Parathyroid adenoma (tissue), 2 donors: ENCODE data around the gene SEPTIN5.

Source experiments
- H2AFZ ChIP-seq: fragments of 300-600 bp; sonication (generic); one replicate; pipeline ENCODE4 v1.7.0; 2017; ENCODE audit warnings: antibody characterized with exemption, mild to moderate bottlenecking
- H3K27ac ChIP-seq: fragments of 300-600 bp; sonication (generic); one replicate; pipeline ENCODE4 v1.7.0; 2017
- H3K27me3 ChIP-seq: fragments of 300-600 bp; sonication (generic); one replicate; pipeline ENCODE4 v1.7.0; 2017; ENCODE audit warnings: low read length; ENCODE audit not compliant: control insufficient read depth, insufficient read depth
- H3K36me3 ChIP-seq: fragments of 300-600 bp; sonication (generic); one replicate; pipeline ENCODE4 v1.7.0; 2017; ENCODE audit warnings: low read length; ENCODE audit not compliant: control insufficient read depth, insufficient read depth
- H3K4me1 ChIP-seq: fragments of 300-600 bp; sonication (generic); one replicate; pipeline ENCODE4 v1.7.0; 2017; ENCODE audit warnings: control low read depth
- H3K4me2 ChIP-seq: fragments of 300-600 bp; sonication (generic); one replicate; pipeline ENCODE4 v1.7.0; 2017; ENCODE audit warnings: low read length
- H3K4me3 ChIP-seq: fragments of 300-600 bp; sonication (generic); one replicate; pipeline ENCODE4 v1.7.0; 2017; ENCODE audit warnings: low read depth, low read length
- H3K79me2 ChIP-seq: fragments of 300-600 bp; sonication (generic); one replicate; pipeline ENCODE4 v1.7.0; 2017; ENCODE audit warnings: control low read depth
- H3K9ac ChIP-seq: fragments of 300-600 bp; sonication (generic); one replicate; pipeline ENCODE4 v1.7.0; 2017; ENCODE audit warnings: mild to moderate bottlenecking
- H3K9me3 ChIP-seq: fragments of 300-600 bp; sonication (generic); one replicate; pipeline ENCODE4 v1.7.0; 2017; ENCODE audit warnings: low read length; ENCODE audit not compliant: control insufficient read depth
- TF ChIP-seq, protein P1 (sequence below): fragments of 300-600 bp; sonication (generic); IDR thresholded peaks from one replicate; pipeline ENCODE4 v1.7.0; 2017; ENCODE audit warnings: antibody characterized with exemption, mild to moderate bottlenecking
- donor health status: primary hyperparathyroidism.

Gene SEPTIN5

GRCh38 chr22:19739911-19740449 lies 25.7 kb downstream of the SEPTIN5 start:
- no peak overlapping the region for H3K9ac ChIP-seq
- H3K27me3 ChIP-seq = no peaks in the 10 kb centered on the region
- no peaks in the 10 kb centered on the region for H3K9me3 ChIP-seq
- no peak overlapping the region for H2AFZ ChIP-seq
- H3K36me3 ChIP-seq = no peaks in the 10 kb centered on the region
- no peak overlapping the region for H3K4me3 ChIP-seq
- no peaks in the 10 kb centered on the region for H3K79me2 ChIP-seq
- H3K4me1 ChIP-seq = no peaks in the 10 kb centered on the region
- TF ChIP-seq, protein P1, sequence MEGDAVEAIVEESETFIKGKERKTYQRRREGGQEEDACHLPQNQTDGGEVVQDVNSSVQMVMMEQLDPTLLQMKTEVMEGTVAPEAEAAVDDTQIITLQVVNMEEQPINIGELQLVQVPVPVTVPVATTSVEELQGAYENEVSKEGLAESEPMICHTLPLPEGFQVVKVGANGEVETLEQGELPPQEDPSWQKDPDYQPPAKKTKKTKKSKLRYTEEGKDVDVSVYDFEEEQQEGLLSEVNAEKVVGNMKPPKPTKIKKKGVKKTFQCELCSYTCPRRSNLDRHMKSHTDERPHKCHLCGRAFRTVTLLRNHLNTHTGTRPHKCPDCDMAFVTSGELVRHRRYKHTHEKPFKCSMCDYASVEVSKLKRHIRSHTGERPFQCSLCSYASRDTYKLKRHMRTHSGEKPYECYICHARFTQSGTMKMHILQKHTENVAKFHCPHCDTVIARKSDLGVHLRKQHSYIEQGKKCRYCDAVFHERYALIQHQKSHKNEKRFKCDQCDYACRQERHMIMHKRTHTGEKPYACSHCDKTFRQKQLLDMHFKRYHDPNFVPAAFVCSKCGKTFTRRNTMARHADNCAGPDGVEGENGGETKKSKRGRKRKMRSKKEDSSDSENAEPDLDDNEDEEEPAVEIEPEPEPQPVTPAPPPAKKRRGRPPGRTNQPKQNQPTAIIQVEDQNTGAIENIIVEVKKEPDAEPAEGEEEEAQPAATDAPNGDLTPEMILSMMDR = no peak
- H3K4me2 ChIP-seq = no peak overlapping the region
- no peak overlapping the region for H3K27ac ChIP-seq

DNA sequence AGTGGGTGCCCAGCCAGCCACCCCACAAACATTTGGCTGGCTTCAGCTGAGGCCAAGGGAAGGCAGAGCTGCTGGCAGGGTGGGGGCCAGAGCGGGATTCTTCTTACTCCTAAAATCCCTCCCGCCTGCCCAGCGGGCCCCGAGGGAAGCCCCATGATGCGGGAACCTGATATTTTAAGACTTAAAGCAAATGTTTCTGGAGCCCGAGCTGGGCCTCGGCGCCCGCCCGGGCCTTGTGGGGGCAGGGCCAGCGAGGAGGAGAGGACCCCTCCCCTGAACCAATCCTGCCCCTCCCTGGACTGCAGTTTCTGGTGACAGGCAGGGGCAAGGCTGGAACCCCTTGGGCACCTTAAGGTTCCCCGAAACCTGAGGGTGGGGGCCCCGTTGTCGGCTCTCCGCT lies 26.3 kb downstream of the SEPTIN5 start:
- H3K4me2 ChIP-seq = no peak overlapping the region
- no peak overlapping the region for H2AFZ ChIP-seq
- H3K4me1 ChIP-seq = no peaks in the 10 kb centered on the region
- no peaks in the 10 kb centered on the region for H3K79me2 ChIP-seq
- no peak overlapping the region for H3K4me3 ChIP-seq
- no peaks in the 10 kb centered on the region for H3K36me3 ChIP-seq
- H3K27ac ChIP-seq = no peak overlapping the region
- TF ChIP-seq, protein P1 = no peak
- H3K9ac ChIP-seq = no peak overlapping the region
- no peaks in the 10 kb centered on the region for H3K27me3 ChIP-seq
- no peaks in the 10 kb centered on the region for H3K9me3 ChIP-seq

DNA sequence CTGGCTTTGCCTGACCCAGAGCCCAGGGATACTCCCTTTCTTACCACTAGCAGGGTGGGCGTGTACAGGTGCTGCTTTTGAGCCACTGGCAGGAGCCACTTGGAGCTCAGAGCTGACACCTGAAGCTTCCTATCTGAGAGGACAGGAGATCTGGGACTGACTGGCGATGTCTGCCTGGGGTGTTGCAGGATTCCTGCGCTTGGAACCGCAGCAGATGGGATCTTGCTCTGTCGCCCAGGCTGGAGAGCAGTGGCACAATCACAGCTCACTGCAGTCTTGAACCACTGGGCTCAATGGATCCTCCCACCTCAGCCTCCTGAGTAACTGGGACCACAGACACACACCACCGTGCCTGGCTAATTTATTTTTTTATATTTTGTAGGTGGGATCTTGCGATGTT lies 26.8 kb downstream of the SEPTIN5 start:
- H3K79me2 ChIP-seq = no peaks in the 10 kb centered on the region
- H3K27ac ChIP-seq = no peak overlapping the region
- no peaks in the 10 kb centered on the region for H3K4me1 ChIP-seq
- H3K4me2 ChIP-seq = no peak overlapping the region
- H3K36me3 ChIP-seq = no peaks in the 10 kb centered on the region
- no peak overlapping the region for H2AFZ ChIP-seq
- H3K9ac ChIP-seq = no peak overlapping the region
- H3K9me3 ChIP-seq = no peaks in the 10 kb centered on the region
- TF ChIP-seq, protein P1 = no peak
- H3K27me3 ChIP-seq = no peaks in the 10 kb centered on the region
- no peak overlapping the region for H3K4me3 ChIP-seq

- no peak overlapping the region for H3K4me3 ChIP-seq
- H3K4me1 ChIP-seq = no peaks in the 10 kb centered on the region
- H3K36me3 ChIP-seq = no peaks in the 10 kb centered on the region
- no peaks in the 10 kb centered on the region for H3K9me3 ChIP-seq
- TF ChIP-seq, protein P1 = no peak
- no peak overlapping the region for H3K27ac ChIP-seq
- H3K4me2 ChIP-seq = no peak overlapping the region
- H3K27me3 ChIP-seq = no peaks in the 10 kb centered on the region
- H3K79me2 ChIP-seq = no peaks in the 10 kb centered on the region
- no peak overlapping the region for H3K9ac ChIP-seq
- no peak overlapping the region for H2AFZ ChIP-seq
Measured at GRCh38 chr22:19742160-19743066, 28.1 kb downstream of the SEPTIN5 start.
